ELF-1 (cell line): ENCODE results near the gene TMEM150C.
"Not testable (repeated sequence)": the region's sequence is repeated elsewhere in the genome, so short reads cannot be mapped to it uniquely, and the experiment has no call there.

Experiments used
- DNase-seq: peaks from one replicate; pipeline ENCODE4 v3.0.0-alpha.2; 2016; ENCODE audit warnings: low read depth, low spot score

TMEM150C gene

DNA sequence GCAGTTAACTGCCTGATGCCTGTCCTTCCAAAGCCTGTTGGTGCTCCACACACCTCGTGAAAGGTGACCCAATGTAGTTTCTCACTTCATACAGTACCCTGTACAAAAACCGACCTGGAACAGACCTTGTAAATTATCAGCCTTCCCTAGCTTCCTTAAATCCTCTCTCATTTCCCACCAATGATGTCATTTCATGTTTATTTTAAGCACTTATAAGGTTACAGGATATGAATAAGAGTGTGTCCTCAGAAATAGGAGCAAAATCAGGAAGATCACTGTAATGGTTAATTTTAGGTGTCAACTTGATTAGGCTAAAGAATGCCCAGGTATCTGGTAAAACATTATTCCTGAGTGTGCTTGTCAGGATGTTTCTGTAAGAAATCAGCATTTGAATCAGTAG is 44.7 kb downstream of the TMEM150C start:
- no peak for DNase-seq

DNA sequence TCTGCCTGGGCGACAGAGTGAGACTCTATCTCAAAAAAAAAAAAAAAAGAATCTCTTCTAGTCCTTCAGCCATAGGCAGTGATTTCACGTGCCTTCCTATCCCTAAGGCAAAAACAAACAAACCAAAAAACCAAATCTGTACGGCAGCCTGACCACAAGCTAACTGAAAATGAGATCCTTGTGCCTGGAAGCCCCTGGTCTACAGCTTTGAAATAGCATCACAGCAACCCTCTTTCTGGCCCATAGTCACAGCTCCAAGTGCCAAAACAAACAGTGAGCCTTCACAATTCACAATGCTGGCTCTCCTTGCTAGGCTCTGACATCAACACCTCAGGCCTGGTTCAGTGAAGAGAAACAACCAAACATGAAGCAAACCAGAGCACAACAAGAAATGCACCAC is 46.1 kb downstream of the TMEM150C start:
- peak; percentile 9 for DNase-seq

DNA sequence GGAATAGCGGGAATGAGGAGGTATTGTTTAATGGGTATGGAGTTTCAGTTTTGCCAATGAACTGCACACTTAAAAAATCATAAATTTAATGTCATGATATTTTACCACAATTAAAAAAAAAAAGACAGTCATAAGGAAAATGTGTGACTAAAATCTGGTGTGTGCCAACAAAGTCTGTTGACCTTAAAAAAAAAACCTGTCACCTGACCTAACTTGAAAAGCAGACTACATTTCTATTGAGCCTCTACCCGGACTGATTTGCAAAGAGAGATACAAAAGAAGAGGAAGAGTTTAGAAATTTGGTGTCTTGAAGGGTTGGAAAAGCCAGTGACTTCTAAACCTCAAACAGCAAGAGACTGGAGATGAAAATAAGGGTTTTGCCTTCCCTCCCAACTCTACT is 48.4 kb downstream of the TMEM150C start:
- DNase-seq: no peak

DNA sequence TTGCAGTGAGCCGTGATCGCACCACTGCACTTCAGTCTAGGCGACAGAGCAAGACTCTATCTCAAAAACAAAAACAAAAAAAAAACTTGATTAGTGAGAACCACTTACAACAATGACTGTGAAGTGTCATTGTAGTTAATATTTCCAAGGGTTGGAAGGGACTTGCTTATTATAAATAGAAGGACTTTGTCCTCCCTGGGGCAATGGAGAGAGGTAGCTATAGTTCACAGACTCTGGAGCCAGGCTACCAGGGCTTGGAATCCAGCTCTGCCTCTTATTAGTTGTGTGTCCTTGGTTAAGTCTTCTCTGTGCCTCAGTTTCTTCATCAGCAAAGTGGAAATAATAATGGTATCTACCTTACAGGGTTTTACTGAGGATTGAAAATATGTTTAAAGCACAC is 51.6 kb downstream of the TMEM150C start:
- DNase-seq: no peak

DNA sequence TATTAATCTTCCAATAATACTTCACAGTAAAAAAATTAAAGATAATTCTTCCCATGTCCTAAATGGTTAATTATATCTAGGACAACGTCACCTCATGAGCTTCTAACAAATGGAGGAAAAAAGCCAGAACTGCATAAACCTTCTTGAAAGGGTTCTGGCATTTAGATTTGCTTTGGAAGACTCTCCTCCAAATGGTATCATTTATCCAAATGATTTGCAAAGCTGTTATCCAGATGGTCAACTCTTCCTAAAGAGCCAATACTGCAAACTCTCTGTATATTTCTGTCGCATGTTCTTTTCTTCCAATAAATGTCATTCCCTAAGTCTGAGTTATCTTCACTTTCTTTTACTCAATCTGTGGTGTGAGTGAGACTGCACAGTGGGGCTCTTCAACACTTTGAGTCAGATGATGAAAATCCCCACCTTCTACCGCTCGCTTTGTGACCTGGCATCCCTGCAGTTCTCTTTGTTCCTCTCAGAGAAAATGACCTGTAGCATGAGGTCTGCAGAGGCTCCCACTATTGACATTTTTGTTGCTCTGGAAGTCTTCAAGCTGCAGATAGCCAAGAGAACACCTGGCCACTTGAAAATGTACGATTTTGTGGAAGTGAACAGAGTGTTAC is 52.9 kb downstream of the TMEM150C start:
- DNase-seq: peak; percentile 28

DNA sequence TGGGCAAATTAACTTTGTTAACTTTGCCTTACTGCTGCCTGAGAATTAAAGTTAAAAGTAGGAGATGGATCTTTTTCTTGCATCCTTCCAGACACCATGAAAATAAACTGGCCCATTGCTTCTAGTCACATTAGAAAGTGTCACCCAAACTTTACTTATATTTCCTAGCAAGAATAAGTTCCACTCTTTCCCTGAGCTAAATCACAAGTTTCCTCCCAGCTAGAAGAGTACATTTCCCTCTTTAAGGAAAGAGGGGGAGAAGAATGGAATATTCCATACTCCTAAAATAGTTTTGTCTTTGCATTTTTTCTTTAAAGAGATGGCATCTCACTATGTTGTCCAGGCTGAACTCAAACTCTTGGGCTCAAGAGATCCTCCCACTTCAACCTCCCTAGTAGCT is 53.8 kb downstream of the TMEM150C start:
- no peak for DNase-seq

DNA sequence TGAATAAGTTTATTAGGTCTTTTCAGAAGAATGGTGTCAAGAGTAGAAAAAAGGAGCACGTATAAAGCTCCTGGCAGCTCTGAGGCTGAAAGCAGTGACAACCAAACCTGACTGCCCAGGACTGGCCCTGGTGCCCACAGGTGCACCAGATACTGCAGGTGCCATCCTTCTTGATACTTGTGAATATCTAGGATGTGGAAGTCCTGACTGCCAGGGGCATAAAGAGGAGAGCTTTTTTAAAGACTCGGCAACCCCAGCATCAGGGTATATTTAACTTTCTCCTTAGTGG is 60.7 kb downstream of the TMEM150C start:
- no peak for DNase-seq

DNA sequence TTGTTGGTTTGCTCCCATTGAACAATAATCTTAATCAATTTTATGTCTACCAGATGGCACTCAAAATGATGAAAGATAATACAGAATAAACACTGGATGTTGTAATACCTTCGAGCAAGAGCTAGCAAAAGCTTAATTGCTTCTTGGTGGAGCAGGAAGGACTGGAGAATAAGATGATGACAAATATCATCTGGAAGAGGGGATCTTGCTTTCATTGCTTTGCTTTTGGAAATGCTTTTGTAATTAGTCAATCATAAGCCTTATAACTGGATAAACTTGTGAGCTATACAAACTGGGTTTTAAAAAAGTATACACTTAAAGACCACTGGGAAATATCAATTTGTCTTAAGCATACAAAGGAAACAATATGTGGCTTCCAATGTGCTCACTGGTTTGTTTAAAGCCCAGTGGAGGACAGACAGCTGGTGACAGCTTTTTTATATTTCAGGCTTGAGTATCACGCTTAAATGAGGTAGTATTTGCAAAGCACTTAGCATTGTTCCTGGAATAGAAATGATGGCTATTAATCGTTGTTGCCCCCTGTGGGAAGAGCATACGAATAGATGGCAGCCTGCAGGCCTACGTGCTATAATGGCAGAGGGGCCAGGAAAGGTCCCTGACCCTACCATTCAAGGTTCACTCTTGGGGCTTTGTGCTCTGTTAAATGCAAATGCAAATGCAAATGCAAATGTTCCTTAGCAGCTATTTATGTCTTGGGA is 61.2 kb downstream of the TMEM150C start:
- no peak for DNase-seq

DNA sequence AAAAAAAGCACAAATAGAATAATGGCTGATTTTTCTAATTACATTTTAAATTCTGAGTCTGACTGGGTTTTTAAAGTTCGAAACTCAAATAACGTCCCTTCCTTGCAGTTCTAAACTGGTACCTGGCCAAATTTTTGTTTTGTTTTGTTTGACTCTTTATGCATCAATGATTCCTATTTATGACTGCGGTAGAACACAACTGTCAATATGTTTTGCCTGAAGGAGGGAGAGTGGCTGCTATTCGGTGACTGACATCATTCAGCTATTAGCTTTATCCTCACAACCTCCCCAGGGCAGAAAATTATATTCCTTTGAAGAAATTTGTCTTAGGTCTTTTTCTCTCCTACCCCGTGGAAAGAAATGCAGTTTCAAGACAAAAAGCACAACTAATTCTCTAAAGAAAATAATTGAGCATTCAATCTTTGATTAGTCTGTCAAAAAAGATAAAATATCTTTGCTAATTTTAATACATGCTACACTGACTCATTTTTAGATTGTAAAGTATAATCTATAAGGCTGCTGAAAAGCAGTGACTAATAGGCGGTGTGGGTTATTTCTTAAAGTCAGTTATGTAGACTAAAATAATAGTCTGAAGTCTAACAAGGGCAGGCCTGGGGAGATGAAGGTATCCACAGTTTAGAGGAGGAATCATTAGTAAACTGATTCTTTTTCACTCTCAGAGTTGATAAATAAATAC is 61.9 kb downstream of the TMEM150C start:
- DNase-seq: no peak

DNA sequence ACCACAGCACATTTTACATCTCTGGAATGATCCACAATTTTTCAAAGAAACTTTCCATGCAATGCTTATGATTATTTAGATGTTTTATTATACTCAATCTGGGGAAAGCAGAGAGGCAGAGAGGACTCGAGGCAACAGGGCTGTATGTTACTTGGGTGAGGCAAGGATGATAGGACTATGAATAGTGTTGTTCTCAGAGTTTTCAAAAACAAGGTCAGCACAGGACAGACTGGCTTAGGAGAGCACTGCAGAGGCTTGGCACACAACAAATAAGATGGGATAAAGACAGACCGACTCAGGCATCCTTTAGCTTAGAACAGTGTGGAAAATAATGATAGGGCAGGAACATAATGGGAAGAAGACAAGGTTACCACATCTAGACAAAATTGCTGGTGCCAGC is 65.4 kb downstream of the TMEM150C start:
- DNase-seq: no peak

DNA sequence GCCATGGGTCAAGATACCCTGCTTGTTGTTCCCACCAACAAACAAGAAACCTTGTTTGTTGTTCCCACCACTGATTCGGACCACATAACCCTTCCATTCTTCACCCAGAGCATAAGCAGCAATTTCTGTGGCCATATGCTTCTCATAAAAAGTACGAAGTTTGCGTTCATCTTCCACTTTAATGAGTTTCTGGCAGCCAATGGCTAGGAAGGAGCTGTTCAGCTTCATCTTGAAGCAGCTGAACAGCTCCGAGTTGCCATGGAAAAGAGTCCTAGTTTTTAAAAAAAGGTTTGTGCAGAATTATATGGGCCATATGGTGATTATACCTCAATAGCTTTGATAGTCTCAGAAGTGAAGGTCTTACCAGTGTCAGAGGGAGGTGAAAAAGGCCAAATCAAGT is 66.1 kb downstream of the TMEM150C start:
- DNase-seq: no peak

DNA sequence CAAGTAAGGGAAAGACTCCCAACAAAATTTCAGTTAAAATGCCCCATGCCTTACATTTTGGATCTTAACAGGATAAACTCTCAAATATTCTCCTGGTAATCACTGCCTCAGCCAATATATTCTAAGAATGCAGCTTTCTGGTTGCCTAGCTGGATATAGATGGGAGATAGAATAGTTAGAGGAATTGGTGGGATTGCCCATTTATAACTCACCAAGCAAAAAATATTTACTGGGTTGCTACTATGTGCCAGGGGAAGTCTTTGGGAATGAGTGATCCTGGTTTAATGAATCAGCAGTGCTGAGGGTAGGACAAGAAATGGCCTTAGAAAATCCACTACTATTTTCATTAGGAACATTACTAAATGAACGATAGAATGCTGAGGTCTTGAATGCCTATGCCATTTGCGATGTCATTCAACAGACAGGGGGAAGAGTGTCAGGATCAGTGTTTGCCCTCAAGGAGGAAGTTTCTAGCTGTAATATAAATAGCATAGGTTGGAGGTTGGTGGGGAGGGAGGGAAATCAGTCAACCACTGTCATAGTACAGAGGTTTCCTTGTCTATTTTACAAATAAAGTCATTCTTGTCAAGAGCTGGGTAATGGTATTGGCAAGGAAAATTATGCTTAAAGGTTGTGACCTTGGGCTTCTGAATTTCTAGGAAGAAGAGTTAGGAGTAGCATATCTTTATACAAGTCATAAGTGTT is 67.9 kb downstream of the TMEM150C start:
- no peak for DNase-seq

DNA sequence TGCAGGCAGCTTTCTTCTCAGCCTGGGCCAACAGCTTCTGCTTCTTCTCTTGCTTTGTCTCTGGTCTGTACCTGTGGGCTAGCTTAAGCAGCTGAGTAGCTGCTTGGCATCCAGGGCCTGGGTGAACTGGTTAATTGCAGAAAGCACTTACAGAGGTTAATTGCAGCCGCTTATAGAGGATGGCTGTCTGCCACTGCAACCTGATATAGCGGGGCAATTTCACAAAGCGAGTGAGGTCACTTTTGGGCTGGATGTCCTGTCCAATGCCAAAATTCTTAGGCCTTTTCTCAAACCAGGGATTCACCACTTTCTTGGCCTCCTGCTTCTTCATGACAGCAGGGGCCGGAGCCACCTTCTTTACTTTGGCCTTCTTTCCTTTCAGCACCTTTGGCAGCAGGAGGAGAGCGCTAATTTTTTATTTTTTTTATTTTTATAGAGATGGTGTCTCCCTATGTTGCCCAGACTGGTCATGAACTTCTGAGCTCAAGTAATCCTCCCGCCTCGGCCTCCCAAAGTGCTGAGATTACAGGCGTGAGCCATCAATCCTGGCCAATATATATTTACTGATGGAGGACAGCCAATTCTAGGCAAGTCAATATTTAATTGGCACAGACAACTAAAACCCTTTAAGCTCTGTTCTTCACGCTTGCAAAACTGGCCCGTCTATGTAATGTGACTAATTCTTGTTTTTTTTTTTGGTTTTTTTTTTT is 70.4 kb downstream of the TMEM150C start:
- DNase-seq: peak; percentile 17

DNA sequence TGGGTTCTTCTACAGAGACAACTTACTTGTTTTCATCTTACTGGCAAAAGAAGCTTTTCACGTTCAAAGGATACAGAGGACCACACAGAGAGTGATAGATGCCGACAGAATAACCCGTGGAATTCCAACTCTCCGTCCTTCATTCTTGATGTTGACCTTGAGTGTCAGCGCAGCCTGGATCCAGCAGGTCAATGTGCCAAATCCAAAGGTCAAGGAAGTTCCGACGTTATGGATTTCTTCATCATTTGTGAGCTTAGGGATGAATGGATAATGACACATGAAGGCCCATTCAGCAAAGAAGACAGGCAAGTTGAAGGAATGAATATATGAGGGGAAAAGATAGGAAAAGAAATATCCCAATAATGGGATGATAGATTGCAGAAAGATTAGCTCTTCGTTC is 71.8 kb downstream of the TMEM150C start:
- no peak for DNase-seq

DNA sequence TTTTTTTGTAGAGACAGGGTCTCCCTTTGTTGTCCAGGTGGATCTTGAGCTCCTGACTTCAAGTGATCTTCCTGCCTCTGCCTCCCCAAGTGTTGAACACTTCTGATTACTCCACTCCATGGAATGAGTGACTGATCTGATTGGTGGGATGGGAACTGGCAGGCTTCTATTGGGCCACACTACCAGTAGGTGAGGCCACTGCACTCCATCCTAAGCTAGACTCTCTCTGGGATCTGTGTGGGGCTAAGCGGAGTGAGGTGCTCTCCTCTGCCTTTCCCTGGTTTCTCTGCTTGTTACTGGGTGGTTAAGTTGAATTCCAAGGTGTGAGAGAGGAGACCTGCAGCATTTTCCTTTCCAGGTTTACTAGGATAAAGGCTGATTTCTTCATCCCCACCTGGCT is 72.7 kb downstream of the TMEM150C start:
- no peak for DNase-seq

DNA sequence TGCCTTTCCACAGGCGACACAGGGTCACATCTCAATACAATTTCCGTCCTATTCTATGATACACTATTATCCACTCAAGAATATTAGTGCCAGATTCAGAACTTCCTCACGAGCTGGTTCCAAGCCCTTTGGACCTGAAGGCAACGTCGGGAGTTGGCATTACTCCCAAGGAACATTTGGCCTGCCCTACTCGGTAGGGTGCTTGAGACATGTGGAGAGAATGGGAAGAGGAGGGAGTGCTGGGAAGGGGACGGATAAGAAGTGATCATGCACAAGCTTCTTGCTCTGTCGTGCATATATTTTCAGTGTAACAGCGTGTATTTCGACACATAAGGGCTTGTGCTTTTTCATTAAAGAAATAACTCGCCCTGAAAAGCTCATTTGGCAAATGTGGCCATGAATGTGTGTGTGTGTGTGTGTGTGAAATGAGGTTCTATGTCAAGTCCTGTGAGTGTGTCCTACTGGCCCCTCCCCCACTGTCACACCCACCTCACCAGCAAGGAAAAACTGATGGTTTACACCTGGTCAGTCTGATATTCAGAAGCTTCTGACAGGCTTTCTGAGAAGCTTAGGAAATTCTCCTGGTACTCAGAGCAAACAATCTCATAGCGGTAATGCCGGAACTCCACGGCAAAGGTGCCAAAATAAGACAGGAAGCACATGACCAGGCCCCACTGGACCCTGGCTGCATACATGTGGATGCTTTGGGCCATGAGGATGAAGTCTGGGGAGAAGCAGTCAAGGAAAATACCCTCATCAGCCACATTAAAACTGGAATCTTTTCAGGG is 76.6 kb downstream of the TMEM150C start:
- DNase-seq: no peak

DNA sequence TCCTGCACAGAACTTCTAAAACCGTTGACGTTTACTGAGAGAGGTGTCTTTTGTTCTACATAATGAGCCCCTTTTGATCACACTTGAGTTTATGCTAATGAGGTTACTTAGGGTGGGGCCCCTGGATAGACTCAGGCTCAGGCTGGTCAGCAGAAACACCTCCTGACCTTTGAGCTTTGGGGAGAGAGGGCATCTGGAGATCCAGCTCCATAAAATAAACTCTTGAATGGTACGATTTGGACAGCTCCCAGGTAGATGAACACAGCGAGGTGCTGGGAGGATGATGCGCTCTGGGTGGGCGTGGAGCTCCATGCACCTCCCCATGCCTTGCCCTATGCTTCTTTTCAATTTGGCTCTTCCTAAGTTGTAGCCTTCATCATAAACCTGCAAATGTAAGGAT is 79.4 kb downstream of the TMEM150C start:
- DNase-seq: no peak

DNA sequence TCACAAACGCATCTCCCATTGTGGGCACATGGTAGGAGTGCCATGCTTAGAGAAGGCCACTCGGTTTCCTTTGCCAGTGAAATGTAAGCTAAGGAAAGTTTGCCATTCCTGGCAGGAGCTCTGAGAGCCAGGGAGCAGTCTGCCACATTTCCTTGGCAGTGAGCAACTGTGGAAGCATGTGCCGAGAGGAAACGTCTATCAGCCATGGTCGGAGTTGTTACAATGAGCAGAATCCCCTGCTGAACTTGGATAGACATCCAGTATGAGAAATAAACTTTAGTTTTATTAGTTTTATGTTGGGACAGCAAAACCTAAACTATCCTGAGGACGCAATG is 80.3 kb downstream of the TMEM150C start:
- DNase-seq: no peak

DNA sequence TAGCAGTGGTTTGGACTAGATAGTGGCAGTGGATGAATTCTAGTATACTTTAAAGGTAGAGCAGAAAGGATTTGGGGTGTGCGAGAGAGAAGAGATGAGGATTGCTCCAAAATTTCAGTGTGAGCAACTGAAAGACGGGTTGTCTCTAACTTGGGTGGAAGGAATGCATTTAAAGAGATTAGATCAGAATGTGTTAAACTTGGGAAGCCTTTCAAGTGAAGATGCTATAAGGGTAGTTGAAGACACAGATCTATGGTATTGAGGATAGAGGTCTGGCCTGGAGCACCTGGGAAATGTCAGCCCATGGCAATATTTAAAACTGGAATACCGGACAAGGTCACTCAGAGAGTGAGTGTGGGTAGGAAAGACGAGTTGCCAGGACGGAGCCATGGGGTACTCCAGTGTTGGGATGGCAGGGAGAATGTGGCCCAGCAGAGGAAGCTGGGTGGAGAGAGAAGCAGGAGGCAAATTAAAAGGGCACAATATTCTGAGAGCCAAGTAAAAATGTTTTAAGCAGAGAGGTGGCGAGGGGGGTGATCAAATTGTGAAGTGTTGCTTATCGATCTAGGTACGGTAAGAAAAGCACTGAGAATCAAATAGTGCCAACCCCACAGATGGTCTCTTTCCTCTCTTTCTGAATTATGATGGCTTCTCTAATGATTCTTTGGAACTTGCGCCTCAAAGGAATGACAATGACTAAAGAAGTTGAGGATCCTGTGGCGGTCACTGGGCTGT is 80.8 kb downstream of the TMEM150C start:
- no peak for DNase-seq

DNA sequence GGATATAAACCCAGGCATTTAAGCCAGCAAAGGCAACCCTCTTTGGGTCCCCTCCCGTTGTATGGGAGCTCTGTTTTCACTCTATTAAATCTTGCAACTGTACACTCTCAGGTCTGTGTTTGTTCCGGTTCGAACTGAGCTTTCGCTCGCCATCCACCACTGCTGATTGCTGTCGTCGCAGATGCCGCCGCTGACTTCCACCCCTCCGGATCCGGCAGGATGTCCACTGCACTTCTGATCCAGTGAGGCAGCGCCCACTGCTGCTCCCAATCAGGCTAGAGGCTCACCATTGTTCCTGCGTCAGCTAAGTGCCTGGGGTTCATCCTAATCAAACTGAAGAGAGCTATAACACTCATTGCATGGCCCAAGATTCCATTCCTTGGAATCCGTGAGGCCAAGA is 82.2 kb downstream of the TMEM150C start:
- no peak for DNase-seq

DNA sequence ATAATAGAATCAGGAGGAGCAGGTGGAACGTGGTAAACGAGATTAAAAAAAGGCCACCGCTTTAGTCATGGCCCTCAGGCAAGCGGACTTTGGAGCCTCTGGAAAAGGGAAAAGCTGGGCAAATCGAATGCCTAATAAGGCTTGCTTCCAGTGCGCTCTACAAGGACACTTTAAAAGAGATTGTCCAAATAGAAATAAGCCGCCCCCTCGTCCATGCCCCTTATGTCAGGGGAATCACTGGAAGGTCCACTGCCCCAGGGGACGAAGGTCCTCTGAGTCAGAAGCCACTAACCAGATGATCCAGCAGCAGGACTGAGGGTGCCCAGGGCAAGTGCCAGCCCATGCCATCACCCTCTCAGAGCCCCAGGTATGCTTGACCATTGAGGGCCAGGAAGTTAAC is 84.3 kb downstream of the TMEM150C start:
- DNase-seq: not testable (repeated sequence)
